Endothelial cell of umbilical vein (primary cell): ENCODE results near the gene ZBTB7C. TPM values are rescaled to one million over a fixed set of nuclear protein-coding genes. Genes with fewer than 3 reads are reported as not detected.

Source experiments
- BruUV-seq: library from RNA; stranded (reverse); fragments of 400-500 nt; replicated peaks from 2 replicates; lab custom pipeline; 2021; lab: Mats Ljungman, UMichigan
- CTCF ChIA-PET: fragments of 300-600, 350-600 bp; sonication (Branson Sonifier 250); formaldehyde crosslinking; loops from one replicate; lab custom pipeline; 2021; ENCODE audit warnings: antibody characterized with exemption, inconsistent platforms; lab: Charles Lee
- POLR2A ChIA-PET: fragments of 300-600, 350-600 bp; sonication (Branson Sonifier 250); formaldehyde crosslinking; loops from one replicate; lab custom pipeline; 2021; ENCODE audit warnings: antibody characterized with exemption, inconsistent platforms; lab: Charles Lee
- DNase-seq: peaks from one replicate; pipeline ENCODE4 v3.0.0-alpha.2; 2011; ENCODE audit warnings: low read depth, low spot score
- FAIRE-seq: peaks from 2 replicates; lab custom pipeline; 2011; peaks lifted over from hg19 to GRCh38; lab: Jason Lieb, UNC
- H2AFZ ChIP-seq: 2 replicates; pipeline ENCODE4 v1.6.0; 2012; ENCODE audit warnings: low read depth, low read length, control low read depth, inconsistent platforms
- H3K27ac ChIP-seq: 2 replicates; pipeline ENCODE4 v1.5.1; 2011; ENCODE audit warnings: low read depth, mild to moderate bottlenecking, control low read depth, low read length, moderate library complexity; ENCODE audit not compliant: insufficient read depth
- H3K27me3 ChIP-seq, 2 experiments: 2 replicates each; pipeline versions ENCODE4 v1.6.0 to v1.6.1; 2011; ENCODE audit warnings: low read length in 2 of 2, mixed read lengths in 1 of 2; ENCODE audit not compliant: control insufficient read depth in 2 of 2, insufficient read depth in 2 of 2
- H3K36me3 ChIP-seq, 2 experiments: 2 replicates in 1 of 2; 3 replicates in 1 of 2; pipeline ENCODE4 v1.5.1; 2011; ENCODE audit warnings: low read length in 2 of 2, mild to moderate bottlenecking in 1 of 2, moderate library complexity in 1 of 2; ENCODE audit not compliant: control insufficient read depth in 2 of 2, insufficient read depth in 2 of 2; ENCODE audit errors: extremely low read depth in 1 of 2
- H3K4me1 ChIP-seq: 3 replicates; pipeline ENCODE4 v1.5.1; 2011; ENCODE audit warnings: mild to moderate bottlenecking, low read length; ENCODE audit not compliant: control insufficient read depth, insufficient read depth; ENCODE audit errors: extremely low read depth
- H3K4me2 ChIP-seq: 2 replicates; pipeline ENCODE4 v1.6.1; 2011; ENCODE audit warnings: low read length, control low read depth, mixed read lengths; ENCODE audit not compliant: insufficient read depth
- H3K4me3 ChIP-seq, 3 experiments: fragments of 200-600 bp in 1 of 3; sonication (generic), shearing (Covaris generic) in 1 of 3; replicated peaks in 1 of 3; 2 replicates each; pipeline ENCODE4 v1.5.1; 2011 to 2016; ENCODE audit warnings: control low read depth in 3 of 3, low read length in 3 of 3, mild to moderate bottlenecking in 2 of 3, inconsistent platforms in 1 of 3, low read depth in 1 of 3, moderate library complexity in 1 of 3; ENCODE audit not compliant: insufficient read depth in 1 of 3
- H3K79me2 ChIP-seq: 2 replicates; pipeline ENCODE4 v1.6.0; 2012; ENCODE audit warnings: low read length, inconsistent platforms; ENCODE audit not compliant: control insufficient read depth, insufficient read depth
- H3K9ac ChIP-seq: replicated peaks from 2 replicates; pipeline ENCODE3; 2011; ENCODE audit warnings: low read length, control low read depth; ENCODE audit not compliant: insufficient read depth; ENCODE audit errors: extremely low read depth
- H3K9me1 ChIP-seq: replicated peaks from 3 replicates; pipeline ENCODE4 v1.6.0; 2011; ENCODE audit warnings: mild to moderate bottlenecking, low read length; ENCODE audit not compliant: control insufficient read depth, insufficient read depth; ENCODE audit errors: extremely low read depth
- H3K9me3 ChIP-seq: replicated peaks from 2 replicates; pipeline ENCODE4 v1.5.1; 2012; ENCODE audit warnings: low read length, inconsistent platforms; ENCODE audit not compliant: control insufficient read depth, insufficient read depth
- H4K20me1 ChIP-seq: replicated peaks from 2 replicates; pipeline ENCODE3; 2011; ENCODE audit warnings: mild to moderate bottlenecking, low read length; ENCODE audit not compliant: control insufficient read depth, insufficient read depth; ENCODE audit errors: extremely low read depth
- CTCF ChIP-seq, 2 donors: IDR thresholded peaks; 1 replicate in 1 of 2; 2 replicates in 1 of 2; pipeline ENCODE4 v1.5.1; 2011; ENCODE audit warnings: low read length in 2 of 2, mild to moderate bottlenecking in 2 of 2, moderate library complexity in 2 of 2, control low read depth in 1 of 2, inconsistent platforms in 1 of 2, low read depth in 1 of 2; ENCODE audit not compliant: insufficient read depth in 1 of 2; ENCODE audit errors: extremely low read depth in 1 of 2
- EZH2 ChIP-seq: IDR thresholded peaks from 2 replicates; pipeline ENCODE4 v1.6.1; 2012; ENCODE audit warnings: borderline replicate concordance, low read depth, mild to moderate bottlenecking, moderate library complexity, low read length, inconsistent platforms; ENCODE audit not compliant: severe bottlenecking
- FOS ChIP-seq: IDR thresholded peaks from 2 replicates; pipeline ENCODE4 v1.6.1; 2011; ENCODE audit warnings: mild to moderate bottlenecking, low read length, moderate library complexity, borderline replicate concordance; ENCODE audit not compliant: insufficient read depth
- GATA2 ChIP-seq: IDR thresholded peaks from 2 replicates; pipeline ENCODE4 v1.7.0; 2011; ENCODE audit warnings: low read depth, mild to moderate bottlenecking, moderate library complexity, mixed read lengths, low read length; ENCODE audit not compliant: insufficient read length, insufficient read depth
- JUN ChIP-seq: IDR thresholded peaks from 2 replicates; pipeline ENCODE4 v1.6.1; 2011; ENCODE audit warnings: borderline replicate concordance, low read depth; ENCODE audit not compliant: insufficient read length, insufficient read depth
- MAX ChIP-seq: IDR thresholded peaks from 2 replicates; pipeline ENCODE4 v1.6.1; 2011; ENCODE audit not compliant: insufficient read depth, insufficient read length
- MYC ChIP-seq: IDR thresholded peaks from one replicate; pipeline ENCODE4 v1.6.1; 2011; ENCODE audit warnings: mild to moderate bottlenecking, low read depth, low read length
- POLR2A ChIP-seq: IDR thresholded peaks from 2 replicates; pipeline ENCODE4 v1.6.1; 2012; ENCODE audit warnings: low read depth, mild to moderate bottlenecking, control low read depth, low read length
- POLR2AphosphoS5 ChIP-seq: IDR thresholded peaks from 2 replicates; pipeline ENCODE4 v1.6.1; 2012; ENCODE audit warnings: low read depth, mild to moderate bottlenecking, control low read depth, low read length, moderate library complexity; ENCODE audit not compliant: insufficient read depth
- dilution Hi-C: fragments of 300-500 bp; cut with MboI; formaldehyde crosslinking; loops from one replicate; pipeline ENCODE4 v1.15.0; 2019; ENCODE audit warnings: low sequenced_read_pairs; ENCODE audit not compliant: extremely low pct_ligation_motif_present
- intact Hi-C: fragments of 100-400 bp; cut with micrococcal nuclease; formaldehyde crosslinking; loops from one replicate; pipeline ENCODE4 v1.10.0; 2022
- polyA plus RNA-seq, 4 experiments: library from polyadenylated mRNA; depleted of rRNA in 3 of 4; stranded (reverse) in 3 of 4; unstranded in 1 of 4; fragments of >200 nt; gene quantifications; 2 replicates each; pipeline versions ENCODE4 v1.2.1 to v1.2.3, GENCODE V29; 2011 to 2012; ENCODE audit warnings: missing spikeins in 1 of 4
- total RNA-seq: library from RNA; stranded (reverse); gene quantifications from 2 replicates; pipeline ENCODE4 v1.2.3, GENCODE V29; 2021

The ZBTB7C gene
- total and polyA plus RNA-seq, 2 donors (not counting 3 experiments of a cell fraction or from before 2014, with no cell fraction given): not detected

GRCh38 chr18:48116017-48116416 lies 293.2 kb downstream of the ZBTB7C start:
- Histone ChIP-seq H3K9me1 (no peaks in the 10 kb centered on the region), H4K20me1 (no peaks in the 10 kb centered on the region), H3K36me3 (no peaks in the 10 kb centered on the region), H3K4me3 (no peak overlapping the region), H3K4me2 (no peak overlapping the region), H3K9ac (no peak overlapping the region), H2AFZ (no peak overlapping the region), H3K27me3 (no peaks in the 10 kb centered on the region), H3K27ac (no peak overlapping the region), H3K79me2 (no peaks in the 10 kb centered on the region), H3K4me1 (no peaks in the 10 kb centered on the region), H3K9me3 (no peaks in the 10 kb centered on the region)
- intact Hi-C loops: no loop called here
- no peak for DNase-seq
- CTCF ChIA-PET: no interaction called here
- no peak for FAIRE-seq
- dilution Hi-C loops: no loop called here
- BruUV-seq: no TSS peak
- no peak for TF ChIP-seq POLR2AphosphoS5
- TF ChIP-seq MAX: no peak
- TF ChIP-seq GATA2: no peak
- no peak for TF ChIP-seq JUN
- no peak for TF ChIP-seq EZH2
- no peak for TF ChIP-seq MYC
- no peak for TF ChIP-seq CTCF (IDR thresholded peaks at IDR 0.05; ENCODE audit: extremely low read depth in 1 of 2, insufficient read depth in 1 of 2, low read depth in 1 of 2, low read length in 2 of 2)
- TF ChIP-seq FOS: no peak
- TF ChIP-seq POLR2A: no peak
- POLR2A ChIA-PET: no interaction called here
